ENCODE results near the gene SCRN3. TPM values are rescaled to one million over a fixed set of nuclear protein-coding genes. Genes with fewer than 3 reads are reported as not detected.
"Not testable (repeated sequence)": the region's sequence is repeated elsewhere in the genome, so short reads cannot be mapped to it uniquely, and the experiment has no call there.

Gene SCRN3, protein sequence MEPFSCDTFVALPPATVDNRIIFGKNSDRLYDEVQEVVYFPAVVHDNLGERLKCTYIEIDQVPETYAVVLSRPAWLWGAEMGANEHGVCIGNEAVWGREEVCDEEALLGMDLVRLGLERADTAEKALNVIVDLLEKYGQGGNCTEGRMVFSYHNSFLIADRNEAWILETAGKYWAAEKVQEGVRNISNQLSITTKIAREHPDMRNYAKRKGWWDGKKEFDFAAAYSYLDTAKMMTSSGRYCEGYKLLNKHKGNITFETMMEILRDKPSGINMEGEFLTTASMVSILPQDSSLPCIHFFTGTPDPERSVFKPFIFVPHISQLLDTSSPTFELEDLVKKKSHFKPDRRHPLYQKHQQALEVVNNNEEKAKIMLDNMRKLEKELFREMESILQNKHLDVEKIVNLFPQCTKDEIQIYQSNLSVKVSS
- polyA plus RNA-seq (2013, experiment 1 of 4): 24.3 TPM
- polyA plus RNA-seq (2013, experiment 2 of 4): 27.7 TPM
- polyA plus RNA-seq (2013, experiment 3 of 4): 23.5 TPM
- 25.5 TPM for polyA plus RNA-seq (2013, experiment 4 of 4)

DNA sequence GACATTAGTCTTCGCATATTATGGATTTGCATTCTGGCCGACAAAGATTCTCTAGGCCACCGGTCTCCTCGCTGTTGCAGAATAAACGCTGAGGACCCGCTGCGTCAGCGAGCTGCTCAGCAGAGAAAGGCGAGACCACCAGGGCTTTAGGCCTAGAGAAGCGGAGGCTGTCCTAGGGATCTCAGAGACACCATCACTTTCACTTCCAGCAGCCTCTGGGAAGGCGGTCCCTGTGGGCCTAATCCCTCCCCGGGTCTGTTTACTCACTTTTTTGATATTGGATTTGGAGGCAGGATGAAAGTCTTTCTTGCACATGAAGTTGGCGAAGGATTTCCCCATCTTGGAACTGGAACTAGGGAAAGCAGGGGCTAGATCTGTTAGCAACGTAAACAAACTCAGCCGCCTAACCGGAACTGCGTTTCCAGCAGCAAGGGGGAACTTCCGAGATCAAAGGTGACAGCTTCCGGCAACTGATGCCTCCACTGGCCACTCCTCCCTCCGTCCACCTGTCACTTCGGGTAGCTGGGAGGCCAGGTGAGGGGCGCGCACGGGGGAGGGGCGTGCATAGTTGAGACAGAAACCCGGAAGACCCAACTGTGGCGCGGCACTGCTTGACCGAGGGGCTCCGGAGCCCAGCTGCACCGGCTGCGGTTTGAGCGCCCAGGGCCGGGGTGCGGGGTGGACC is at the start of gene SCRN3:
Gene SCRN3 (plus strand): TSS at position 447 of the 685 bp plus-strand sequence. CDS start 2,554 bp downstream, outside the sequence.
- peaks cover 6% of the 10 kb centered on the region for H3K4me1 ChIP-seq (ENCODE audit: control insufficient read depth, insufficient read depth, low read length)
- no peaks in the 10 kb centered on the region for H3K36me3 ChIP-seq (ENCODE audit: control insufficient read depth, insufficient read depth, low read length)
- peak within 1 kb of the TSS; percentile 83 for H3K4me3 ChIP-seq (ENCODE audit: insufficient read depth, low read depth, low read length)
- H3K27me3 ChIP-seq (ENCODE audit: control insufficient read depth, insufficient read depth, low read length, poor library complexity, severe bottlenecking): no peaks in the 10 kb centered on the region
- H3K9me3 ChIP-seq (ENCODE audit: control insufficient read depth, low read length): no peaks in the 10 kb centered on the region
- peak within 1 kb of the TSS; percentile 73 for H3K27ac ChIP-seq (ENCODE audit: insufficient read depth, low read depth, low read length, poor library complexity, severe bottlenecking)
- WGBS, 2 experiments: 1% methylated on average over 35 of the region's 35 CpGs

DNA sequence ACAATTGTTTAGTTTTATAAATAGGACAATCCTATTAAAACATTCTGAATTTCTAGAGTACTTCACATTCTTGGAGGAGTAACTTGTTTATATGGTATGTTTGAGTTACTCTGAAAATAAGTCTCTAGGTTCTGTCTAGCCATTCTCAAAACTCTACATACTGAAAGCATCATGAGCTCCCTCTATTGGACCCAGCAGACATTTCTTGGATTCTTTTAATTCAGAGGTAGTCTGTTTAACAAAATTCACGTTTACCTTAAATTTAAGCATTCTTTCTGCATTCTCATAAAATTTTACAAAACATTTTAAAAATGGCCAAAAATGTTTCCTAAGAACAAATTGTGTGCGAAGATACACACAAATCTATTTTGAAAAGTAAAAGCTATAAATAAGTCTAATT is 45.5 kb upstream of the SCRN3 start:
- Histone ChIP-seq H3K4me3 (ENCODE audit: insufficient read depth, low read depth, low read length) (no peak overlapping the region), H3K36me3 (ENCODE audit: control insufficient read depth, insufficient read depth, low read length) (no peaks in the 10 kb centered on the region), H3K4me1 (ENCODE audit: control insufficient read depth, insufficient read depth, low read length) (no peaks in the 10 kb centered on the region), H3K27me3 (ENCODE audit: control insufficient read depth, insufficient read depth, low read length, poor library complexity, severe bottlenecking) (peaks cover 11% of the 10 kb centered on the region), H3K27ac (ENCODE audit: insufficient read depth, low read depth, low read length, poor library complexity, severe bottlenecking) (no peak overlapping the region), H3K9me3 (ENCODE audit: control insufficient read depth, low read length) (no peaks in the 10 kb centered on the region)
- 84 to 91% methylated on average over 1 to 2 of the region's 2 CpGs for WGBS, 2 experiments

DNA sequence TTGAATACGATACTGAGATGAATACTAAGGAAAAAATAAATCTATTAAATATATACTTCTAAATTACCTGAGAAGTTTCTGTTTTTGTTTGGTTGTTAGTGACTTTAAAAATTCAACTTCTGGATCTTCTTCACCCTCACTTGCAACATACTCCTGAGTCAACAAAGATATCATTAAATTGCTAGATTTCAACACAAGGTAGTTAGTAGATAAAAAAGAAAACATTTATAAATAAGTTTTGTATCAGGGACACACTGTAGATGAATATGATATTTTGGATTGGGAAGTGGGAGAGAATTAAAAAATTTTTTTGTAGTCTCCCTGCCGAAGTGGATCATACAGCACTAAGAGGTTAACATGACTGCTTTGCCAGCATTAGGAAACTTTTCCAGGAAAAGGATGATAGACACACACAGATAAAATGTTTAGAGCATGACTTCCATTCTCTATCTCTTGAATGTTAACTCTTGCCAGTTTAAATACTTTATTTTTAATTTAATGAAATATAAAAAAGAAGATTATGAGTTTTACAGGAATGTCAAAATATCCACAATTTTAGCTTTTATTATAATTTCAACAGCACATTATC is 44.8 kb upstream of the SCRN3 start:
- Histone ChIP-seq H3K4me3 (ENCODE audit: insufficient read depth, low read depth, low read length) (no peak overlapping the region), H3K36me3 (ENCODE audit: control insufficient read depth, insufficient read depth, low read length) (no peaks in the 10 kb centered on the region), H3K27ac (ENCODE audit: insufficient read depth, low read depth, low read length, poor library complexity, severe bottlenecking) (no peak overlapping the region), H3K27me3 (ENCODE audit: control insufficient read depth, insufficient read depth, low read length, poor library complexity, severe bottlenecking) (peaks cover 4% of the 10 kb centered on the region), H3K9me3 (ENCODE audit: control insufficient read depth, low read length) (no peaks in the 10 kb centered on the region), H3K4me1 (ENCODE audit: control insufficient read depth, insufficient read depth, low read length) (no peaks in the 10 kb centered on the region)
- 92 to 97% methylated on average over 1 of the region's 2 CpGs for whole genome bisulfite sequencing, 2 experiments

DNA sequence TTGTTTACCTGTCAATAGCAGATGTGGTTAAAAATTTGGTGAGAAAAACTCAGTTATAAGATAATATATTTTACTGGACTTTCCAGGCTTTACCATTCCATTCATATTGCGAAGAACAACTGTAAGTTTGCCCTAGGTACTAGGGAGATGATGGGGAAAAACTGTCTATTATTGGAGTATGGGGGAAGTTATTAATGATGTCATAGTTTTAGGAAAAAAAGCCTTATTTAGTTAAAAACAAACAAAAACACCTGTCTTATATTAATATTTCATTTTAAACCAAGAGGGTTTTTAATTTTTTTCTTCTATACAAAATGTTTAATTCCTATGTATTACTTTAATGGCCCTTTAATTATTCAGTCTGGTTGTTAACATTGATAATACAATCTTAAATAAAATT is 42.5 kb upstream of the SCRN3 start:
- 100% methylated on average over 1 of the region's 1 CpG; no CpG with 5 or more reads in 1 of the 2 experiments for WGBS, 2 experiments
- Histone ChIP-seq H3K27me3 (ENCODE audit: control insufficient read depth, insufficient read depth, low read length, poor library complexity, severe bottlenecking) (no peaks in the 10 kb centered on the region), H3K9me3 (ENCODE audit: control insufficient read depth, low read length) (no peaks in the 10 kb centered on the region), H3K36me3 (ENCODE audit: control insufficient read depth, insufficient read depth, low read length) (no peaks in the 10 kb centered on the region), H3K4me3 (ENCODE audit: insufficient read depth, low read depth, low read length) (no peak overlapping the region), H3K27ac (ENCODE audit: insufficient read depth, low read depth, low read length, poor library complexity, severe bottlenecking) (no peak overlapping the region), H3K4me1 (ENCODE audit: control insufficient read depth, insufficient read depth, low read length) (no peaks in the 10 kb centered on the region)

DNA sequence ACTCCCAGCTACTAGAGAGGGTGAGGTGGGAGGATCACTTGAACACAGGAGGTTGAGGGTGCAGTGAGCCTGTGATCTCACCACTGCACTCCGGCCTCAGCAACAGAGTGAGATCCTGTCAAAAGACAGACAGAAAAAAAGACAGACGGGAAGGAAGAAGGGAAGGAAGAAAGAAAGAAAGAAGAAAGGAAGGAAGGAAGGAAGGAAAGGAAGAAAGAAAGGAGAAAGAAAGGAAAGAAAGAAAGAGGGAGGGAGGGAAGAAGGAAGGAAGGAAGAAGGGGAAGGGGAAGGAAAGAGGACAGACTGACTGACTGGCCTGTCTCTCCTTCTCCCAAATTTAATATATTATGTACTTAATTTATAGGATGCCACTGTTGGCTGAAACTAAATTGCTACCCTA is 39.2 kb upstream of the SCRN3 start:
- Histone ChIP-seq H3K9me3 (ENCODE audit: control insufficient read depth, low read length) (no peaks in the 10 kb centered on the region), H3K36me3 (ENCODE audit: control insufficient read depth, insufficient read depth, low read length) (no peaks in the 10 kb centered on the region), H3K4me3 (ENCODE audit: insufficient read depth, low read depth, low read length) (no peak overlapping the region), H3K27ac (ENCODE audit: insufficient read depth, low read depth, low read length, poor library complexity, severe bottlenecking) (no peak overlapping the region), H3K27me3 (ENCODE audit: control insufficient read depth, insufficient read depth, low read length, poor library complexity, severe bottlenecking) (no peaks in the 10 kb centered on the region), H3K4me1 (ENCODE audit: control insufficient read depth, insufficient read depth, low read length) (no peaks in the 10 kb centered on the region)
- 93 to 94% methylated on average over 2 of the region's 2 CpGs for WGBS, 2 experiments

DNA sequence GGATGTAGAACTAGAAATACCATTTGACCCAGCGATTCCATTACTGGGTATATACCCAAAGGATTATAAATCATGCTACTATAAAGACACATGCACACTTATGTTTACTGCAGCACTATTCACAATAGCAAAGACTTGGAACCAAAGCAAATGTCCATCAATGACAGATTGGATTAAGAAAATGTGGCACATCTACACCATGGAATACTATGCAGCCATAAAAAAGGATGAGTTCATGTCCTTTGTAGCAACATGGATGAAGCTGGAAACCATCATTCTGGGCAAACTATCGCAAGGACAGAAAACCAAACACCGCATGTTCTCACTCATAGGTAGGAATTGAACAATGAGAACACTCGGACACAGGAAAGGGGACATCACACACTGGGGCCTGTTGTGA is 35.9 kb upstream of the SCRN3 start:
- H3K27ac ChIP-seq (ENCODE audit: insufficient read depth, low read depth, low read length, poor library complexity, severe bottlenecking); H3K27me3 ChIP-seq (ENCODE audit: control insufficient read depth, insufficient read depth, low read length, poor library complexity, severe bottlenecking); H3K36me3 ChIP-seq (ENCODE audit: control insufficient read depth, insufficient read depth, low read length); H3K4me3 ChIP-seq (ENCODE audit: insufficient read depth, low read depth, low read length); H3K9me3 ChIP-seq (ENCODE audit: control insufficient read depth, low read length); H3K4me1 ChIP-seq (ENCODE audit: control insufficient read depth, insufficient read depth, low read length): not testable (repeated sequence)
- 96 to 98% methylated on average over 4 of the region's 4 CpGs for WGBS, 2 experiments

DNA sequence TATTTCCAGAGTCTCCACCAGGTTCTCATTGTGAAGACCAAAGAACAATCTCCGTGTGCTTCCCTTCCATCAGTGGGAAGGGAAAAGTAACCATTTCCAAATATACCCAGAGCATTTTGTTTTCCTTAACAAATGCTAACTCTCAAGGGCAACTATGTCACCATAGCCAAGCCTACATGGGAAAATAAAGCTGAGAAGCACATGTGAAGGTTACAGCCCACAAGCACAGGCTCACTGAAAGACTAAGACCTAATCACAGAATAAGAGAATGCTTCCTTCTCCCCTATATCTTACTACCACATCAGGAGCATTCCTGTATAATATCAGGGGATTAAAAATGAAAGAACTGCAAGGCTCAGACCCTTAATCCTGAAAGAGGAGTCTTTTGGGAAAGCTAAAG is 32.6 kb upstream of the SCRN3 start:
- 92 to 100% methylated on average over 1 of the region's 1 CpG for WGBS, 2 experiments
- Histone ChIP-seq H3K36me3 (ENCODE audit: control insufficient read depth, insufficient read depth, low read length) (peaks cover 12% of the 10 kb centered on the region), H3K27ac (ENCODE audit: insufficient read depth, low read depth, low read length, poor library complexity, severe bottlenecking) (no peak overlapping the region)

DNA sequence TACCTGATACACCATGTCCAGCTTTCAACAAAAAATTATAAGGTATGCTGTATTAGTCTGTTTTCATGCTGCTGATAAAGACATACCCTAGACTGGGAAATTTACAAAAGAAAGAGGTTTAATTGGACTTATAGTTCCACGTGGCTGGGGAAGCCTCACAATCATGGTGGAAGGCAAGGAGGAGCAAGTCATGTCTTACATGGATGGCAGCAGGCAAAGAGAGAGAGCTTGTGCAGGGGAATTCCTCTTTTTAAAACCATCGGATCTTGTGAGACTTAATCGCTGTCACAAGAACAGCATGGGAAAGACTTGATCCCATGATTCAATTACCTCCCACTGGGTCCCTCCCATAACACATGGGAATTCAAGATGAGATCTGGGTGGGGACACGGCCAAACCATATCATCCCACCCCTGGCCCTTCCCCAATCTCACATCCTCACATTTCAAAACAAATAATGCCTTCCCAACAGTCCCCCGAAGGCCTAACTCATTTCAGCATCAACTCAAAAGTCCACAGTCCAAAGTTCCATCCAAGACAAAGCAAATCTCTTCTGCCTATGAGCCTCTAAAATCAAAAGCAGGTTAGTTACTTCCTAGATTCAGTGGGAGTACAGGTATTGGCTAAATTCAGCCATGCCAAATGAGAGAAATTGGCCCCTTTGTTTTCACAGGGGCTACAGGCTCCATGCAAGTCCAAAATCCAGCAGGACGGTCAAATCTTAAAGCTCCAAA is 31.9 kb upstream of the SCRN3 start:
- not testable (repeated sequence) for H3K27me3 ChIP-seq (ENCODE audit: control insufficient read depth, insufficient read depth, low read length, poor library complexity, severe bottlenecking); H3K9me3 ChIP-seq (ENCODE audit: control insufficient read depth, low read length); H3K27ac ChIP-seq (ENCODE audit: insufficient read depth, low read depth, low read length, poor library complexity, severe bottlenecking); H3K4me1 ChIP-seq (ENCODE audit: control insufficient read depth, insufficient read depth, low read length); H3K4me3 ChIP-seq (ENCODE audit: insufficient read depth, low read depth, low read length)
- peaks cover 12% of the 10 kb centered on the region for H3K36me3 ChIP-seq (ENCODE audit: control insufficient read depth, insufficient read depth, low read length)
- WGBS, 2 experiments: 91 to 93% methylated on average over 6 of the region's 6 CpGs

More for the DNA sequence above, 32.6 kb upstream of the SCRN3 start:
- Histone ChIP-seq H3K9me3 (ENCODE audit: control insufficient read depth, low read length) (no peaks in the 10 kb centered on the region), H3K4me1 (ENCODE audit: control insufficient read depth, insufficient read depth, low read length) (no peaks in the 10 kb centered on the region), H3K4me3 (ENCODE audit: insufficient read depth, low read depth, low read length) (no peak overlapping the region), H3K27me3 (ENCODE audit: control insufficient read depth, insufficient read depth, low read length, poor library complexity, severe bottlenecking) (no peaks in the 10 kb centered on the region)

DNA sequence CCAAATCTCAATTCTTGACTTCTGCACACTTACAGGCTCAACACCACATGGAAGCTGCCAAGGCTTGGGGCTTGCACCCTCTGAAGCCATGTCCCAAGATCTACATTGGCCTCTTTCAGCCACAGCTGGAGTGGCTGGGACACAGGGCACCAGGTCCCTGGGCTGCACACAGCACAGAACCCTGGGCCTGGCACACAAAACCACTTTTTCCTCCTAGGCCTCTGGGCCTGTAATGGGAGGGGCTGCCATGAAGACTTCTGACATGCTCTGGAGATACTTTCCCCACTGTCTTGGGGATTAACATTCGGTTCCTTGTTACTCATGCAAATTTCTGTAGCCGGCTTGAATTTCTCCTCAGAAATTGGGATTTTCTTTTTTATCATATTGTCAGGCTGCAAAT is 30.9 kb upstream of the SCRN3 start:
- H3K36me3 ChIP-seq (ENCODE audit: control insufficient read depth, insufficient read depth, low read length): peaks cover 12% of the 10 kb centered on the region
- H3K9me3 ChIP-seq (ENCODE audit: control insufficient read depth, low read length): no peaks in the 10 kb centered on the region
- H3K4me1 ChIP-seq (ENCODE audit: control insufficient read depth, insufficient read depth, low read length): no peaks in the 10 kb centered on the region
- WGBS, 2 experiments: 95 to 100% methylated on average over 2 of the region's 2 CpGs
- no peaks in the 10 kb centered on the region for H3K27me3 ChIP-seq (ENCODE audit: control insufficient read depth, insufficient read depth, low read length, poor library complexity, severe bottlenecking)
- H3K4me3 ChIP-seq (ENCODE audit: insufficient read depth, low read depth, low read length): no peak overlapping the region
- H3K27ac ChIP-seq (ENCODE audit: insufficient read depth, low read depth, low read length, poor library complexity, severe bottlenecking): no peak overlapping the region

Data from ectodermal cell (in vitro differentiated cells).